H1 (cell line): ENCODE measurements around the gene LRRC18. TPM values are rescaled to one million over a fixed set of nuclear protein-coding genes. Genes with fewer than 3 reads are reported as not detected.

Experiments
- BRCA1 ChIP-seq: IDR thresholded peaks from 2 replicates; pipeline ENCODE4 v1.6.1; 2012; ENCODE audit warnings: low read depth, low read length, improper control_type of control experiment
- CBX5 ChIP-seq: fragments of 300-800, 300-1000 bp; sonication (generic); IDR thresholded peaks from 2 replicates; pipeline ENCODE4 v1.7.1; 2016; ENCODE audit warnings: antibody characterized with exemption, low read length, low read depth
- CREB1 ChIP-seq: IDR thresholded peaks from 2 replicates; pipeline ENCODE4 v1.6.1; 2012; ENCODE audit warnings: inconsistent platforms
- CTBP2 ChIP-seq: IDR thresholded peaks from 2 replicates; pipeline ENCODE4 v1.7.0; 2011; ENCODE audit warnings: borderline replicate concordance, mild to moderate bottlenecking, moderate library complexity, mixed read lengths, low read length; ENCODE audit not compliant: insufficient read depth, insufficient read length
- NRF1 ChIP-seq: IDR thresholded peaks from 2 replicates; pipeline ENCODE4 v1.6.1; 2011; ENCODE audit warnings: mild to moderate bottlenecking, low read depth, low read length, improper control_type of control experiment
- SAP30 ChIP-seq: fragments of 300-600 bp; sonication (generic); IDR thresholded peaks from 2 replicates; pipeline ENCODE4 v1.7.1; 2012; ENCODE audit warnings: low read length, moderate library complexity, mild to moderate bottlenecking, inconsistent platforms; ENCODE audit not compliant: insufficient read depth, insufficient replicate concordance
- SIRT6 ChIP-seq: IDR thresholded peaks from one replicate; pipeline ENCODE4 v1.7.1; 2012; ENCODE audit warnings: low read length, inconsistent platforms
- SP4 ChIP-seq: IDR thresholded peaks from 2 replicates; pipeline ENCODE4 v1.6.1; 2012; ENCODE audit warnings: low read length, inconsistent platforms
- TCF12 ChIP-seq: IDR thresholded peaks from 2 replicates; pipeline ENCODE4 v1.6.1; 2011; ENCODE audit warnings: low read depth, mild to moderate bottlenecking, low read length
- polyA plus RNA-seq, 7 experiments: library from polyadenylated mRNA; depleted of rRNA in 3 of 7; stranded (reverse) in 5 of 7; unstranded in 2 of 7; fragments of >200 nt in 5 of 7; fragments of 200-250 nt in 2 of 7; gene quantifications; 1 replicate in 5 of 7; 2 replicates in 1 of 7; 4 replicates in 1 of 7; pipeline versions ENCODE4 v1.2.1 to v1.2.3, GENCODE V29; 2011 to 2013; ENCODE audit warnings: missing spikeins in 2 of 7, mixed read lengths in 2 of 7
- total RNA-seq: library from RNA; stranded (reverse); fragmentation: NEBNext Ultra II Directional; extraction: Animal tissue kit (Norgen Biotek cat#: 25700); gene quantifications from 2 replicates; pipeline ENCODE4 v1.2.1, GENCODE V29; 2021

LRRC18 gene
- total and polyA plus RNA-seq, 2 of the 8 experiments (the other 6 are each of a cell fraction or from before 2014, with no cell fraction given), result not detected

DNA sequence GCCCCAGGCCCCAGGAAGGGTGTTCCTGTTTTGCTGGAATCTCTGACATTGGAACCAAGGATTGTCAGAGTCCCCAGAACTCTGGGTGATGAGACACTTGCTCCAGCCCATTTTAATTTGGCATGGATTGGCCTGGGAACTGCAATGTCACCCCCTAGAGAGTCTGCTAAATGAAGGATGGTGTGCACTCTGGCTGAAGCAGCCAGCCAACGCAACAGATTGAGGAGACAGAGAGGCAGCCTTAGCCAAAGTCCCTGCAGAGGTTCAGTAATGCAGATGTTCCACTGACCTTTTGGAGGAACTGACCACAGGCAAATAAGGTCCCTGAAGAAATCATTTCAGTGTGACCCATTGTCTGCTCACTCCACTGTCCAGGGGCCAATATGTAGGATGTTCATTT, 13.4 kb downstream of the LRRC18 start (continued):
- TF ChIP-seq CTBP2 (no peak), SAP30 (no peak), BRCA1 (no peak), NRF1 (no peak), SIRT6 (no peak), SP4 (no peak), CBX5 (no peak), TCF12 (no peak), CREB1 (no peak)
- TF ChIP-seq, all 59 proteins: peak for 0
